Osteoblast (primary cell): ENCODE measurements around the gene SH3BP5. TPM values are rescaled to one million over a fixed set of nuclear protein-coding genes. Genes with fewer than 3 reads are reported as not detected.

Experiments used
- DNase-seq: peaks from one replicate; pipeline ENCODE4 v3.0.0; 2011; ENCODE audit warnings: low spot score, mixed read lengths; ENCODE audit not compliant: insufficient read length; ENCODE audit errors: missing footprints
- H2AFZ ChIP-seq: 2 replicates; pipeline ENCODE4 v1.6.0; 2011; ENCODE audit warnings: mild to moderate bottlenecking, low read length
- H3K27ac ChIP-seq: 2 replicates; pipeline ENCODE4 v1.5.1; 2011; ENCODE audit warnings: mild to moderate bottlenecking, low read depth, low read length, moderate library complexity
- H3K27me3 ChIP-seq: 2 replicates; pipeline ENCODE4 v1.6.0; 2012; ENCODE audit warnings: mild to moderate bottlenecking, control low read depth, inconsistent platforms, low read length, moderate library complexity; ENCODE audit not compliant: insufficient read depth
- H3K36me3 ChIP-seq: 2 replicates; pipeline ENCODE4 v1.5.1; 2011; ENCODE audit warnings: mild to moderate bottlenecking, low read length, control low read depth, moderate library complexity; ENCODE audit not compliant: insufficient read depth
- H3K4me1 ChIP-seq: 2 replicates; pipeline ENCODE4 v1.5.1; 2011; ENCODE audit warnings: mild to moderate bottlenecking, low read length, control low read depth, moderate library complexity; ENCODE audit not compliant: insufficient read depth
- H3K4me2 ChIP-seq: 2 replicates; pipeline ENCODE4 v1.6.0; 2011; ENCODE audit warnings: mild to moderate bottlenecking, low read length; ENCODE audit not compliant: insufficient read depth
- H3K4me3 ChIP-seq: fragments of 200-600 bp; sonication (generic); 3 replicates; pipeline ENCODE4 v1.5.1; 2012; ENCODE audit warnings: mild to moderate bottlenecking, low read length, inconsistent platforms; ENCODE audit not compliant: insufficient read depth
- H3K79me2 ChIP-seq: 2 replicates; pipeline ENCODE4 v1.6.0; 2012; ENCODE audit warnings: mild to moderate bottlenecking, low read length, control low read depth, inconsistent platforms; ENCODE audit not compliant: insufficient read depth
- H3K9me3 ChIP-seq: 2 replicates; pipeline ENCODE4 v1.5.1; 2011; ENCODE audit warnings: low read depth, low read length, control low read depth
- H4K20me1 ChIP-seq: 2 replicates; pipeline ENCODE4 v1.6.0; 2012; ENCODE audit warnings: mild to moderate bottlenecking, low read length, control low read depth; ENCODE audit not compliant: insufficient read depth
- CTCF ChIP-seq: IDR thresholded peaks from 2 replicates; pipeline ENCODE4 v1.5.1; 2011; ENCODE audit warnings: mild to moderate bottlenecking, low read depth, low read length, moderate library complexity; ENCODE audit errors: extremely low read depth
- total RNA-seq: library from RNA; depleted of rRNA; stranded (reverse); fragments of >200 nt; gene quantifications from 2 replicates; pipeline ENCODE4 v1.2.3, GENCODE V29; 2012

The SH3BP5 gene
- total RNA-seq, 1 donor: 67.3 TPM

GRCh38 chr3:15303216-15303615 is 29.2 kb downstream of the SH3BP5 start:
- TF ChIP-seq CTCF: no peak
- Histone ChIP-seq H3K27me3 (no peaks in the 10 kb centered on the region), H3K4me2 (no peak overlapping the region), H2AFZ (no peak overlapping the region), H3K4me1 (peaks cover 11% of the 10 kb centered on the region), H3K36me3 (peaks cover 24% of the 10 kb centered on the region), H3K9me3 (no peaks in the 10 kb centered on the region), H3K4me3 (no peak overlapping the region), H4K20me1 (peaks cover 35% of the 10 kb centered on the region), H3K79me2 (peaks cover 61% of the 10 kb centered on the region), H3K27ac (no peak overlapping the region)
- no peak for DNase-seq

GRCh38 chr3:15301761-15302160 is 30.6 kb downstream of the SH3BP5 start:
- Histone ChIP-seq H3K36me3 (peaks cover 24% of the 10 kb centered on the region), H3K4me3 (no peak overlapping the region), H3K27ac (no peak overlapping the region), H3K4me2 (no peak overlapping the region), H2AFZ (no peak overlapping the region), H3K27me3 (no peaks in the 10 kb centered on the region), H4K20me1 (peaks cover 35% of the 10 kb centered on the region), H3K4me1 (peaks cover 11% of the 10 kb centered on the region), H3K79me2 (peaks cover 60% of the 10 kb centered on the region), H3K9me3 (no peaks in the 10 kb centered on the region)
- DNase-seq: no peak
- no peak for TF ChIP-seq CTCF

- H3K9me3 ChIP-seq: no peaks in the 10 kb centered on the region
- H2AFZ ChIP-seq: no peak overlapping the region
- peaks cover 24% of the 10 kb centered on the region for H3K36me3 ChIP-seq
- H3K4me1 ChIP-seq: peaks cover 11% of the 10 kb centered on the region
- H3K27me3 ChIP-seq: no peaks in the 10 kb centered on the region
- H3K4me2 ChIP-seq: no peak overlapping the region
- H3K27ac ChIP-seq: peak overlapping the region; percentile 57
- peak; percentile 93 for DNase-seq
- H4K20me1 ChIP-seq: peaks cover 38% of the 10 kb centered on the region
- no peak overlapping the region for H3K4me3 ChIP-seq
- H3K79me2 ChIP-seq: peaks cover 56% of the 10 kb centered on the region
- TF ChIP-seq CTCF: no peak
Measured at GRCh38 chr3:15300323-15301078, 31.9 kb downstream of the SH3BP5 start.

DNA sequence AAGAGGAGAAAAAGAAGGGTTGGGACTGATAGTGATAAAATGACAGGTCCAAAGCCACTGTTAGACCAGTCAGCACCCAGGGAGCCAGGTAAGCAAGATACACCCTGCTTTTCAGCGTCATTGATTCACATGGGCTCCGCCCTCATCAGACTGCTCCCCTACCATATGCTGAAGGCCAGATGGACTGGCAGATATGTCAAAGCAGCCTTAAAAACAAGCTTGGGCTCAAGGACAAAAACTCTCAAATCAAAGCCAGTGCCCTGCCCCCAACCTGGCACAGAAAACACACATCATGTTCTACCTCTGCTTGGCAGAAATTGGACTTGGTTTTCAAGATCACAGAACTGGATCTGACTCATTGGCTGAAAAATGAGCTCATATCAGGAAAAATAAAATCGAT is 33.4 kb downstream of the SH3BP5 start:
- TF ChIP-seq CTCF: no peak
- Histone ChIP-seq H3K27ac (no peak overlapping the region), H3K36me3 (peaks cover 24% of the 10 kb centered on the region), H3K79me2 (peaks cover 57% of the 10 kb centered on the region), H3K4me1 (peaks cover 11% of the 10 kb centered on the region), H4K20me1 (peaks cover 37% of the 10 kb centered on the region), H3K4me2 (no peak overlapping the region), H2AFZ (no peak overlapping the region), H3K9me3 (no peaks in the 10 kb centered on the region), H3K4me3 (no peak overlapping the region), H3K27me3 (no peaks in the 10 kb centered on the region)
- no peak for DNase-seq
